Effector memory CD4-positive, alpha-beta T cell (primary cell): ENCODE results near the gene SCUBE1.
A peak's percentile ranks its signal among the peaks of the same experiment; 100 is the strongest.

ENCODE experiments used
- DNase-seq, 3 donors: peaks; one replicate each; pipeline ENCODE4 v3.0.0-alpha.2; 2020
- H3K27ac ChIP-seq: 2 replicates; pipeline ENCODE4 v1.7.0; 2013; ENCODE audit warnings: mild to moderate bottlenecking, low read length, moderate library complexity; ENCODE audit not compliant: insufficient read depth, poor library complexity, severe bottlenecking
- H3K27me3 ChIP-seq: replicated peaks from 2 replicates; pipeline ENCODE4 v1.7.0; 2013; ENCODE audit warnings: mild to moderate bottlenecking, low read length; ENCODE audit not compliant: insufficient read depth, control insufficient read depth, poor library complexity, severe bottlenecking
- H3K36me3 ChIP-seq: 2 replicates; pipeline ENCODE4 v1.7.0; 2013; ENCODE audit warnings: mild to moderate bottlenecking, low read length, moderate library complexity; ENCODE audit not compliant: control insufficient read depth, insufficient read depth
- H3K4me1 ChIP-seq: 2 replicates; pipeline ENCODE4 v1.7.0; 2013; ENCODE audit warnings: low read length, mild to moderate bottlenecking; ENCODE audit not compliant: control insufficient read depth, insufficient read depth, poor library complexity, severe bottlenecking
- H3K4me3 ChIP-seq: 2 replicates; pipeline ENCODE4 v1.7.0; 2013; ENCODE audit warnings: low read length, low read depth, mild to moderate bottlenecking; ENCODE audit not compliant: insufficient read depth, poor library complexity, severe bottlenecking
- H3K9me3 ChIP-seq: 2 replicates; pipeline ENCODE4 v1.7.0; 2013; ENCODE audit warnings: mild to moderate bottlenecking, low read length, moderate library complexity; ENCODE audit not compliant: control insufficient read depth

Gene SCUBE1

GRCh38 chr22:43263645-43264514, 79.3 kb downstream of the SCUBE1 start:
- peak overlapping the region; percentile 80 for H3K27ac ChIP-seq
- peak; percentile 64 to 79 (median 75) for DNase-seq

GRCh38 chr22:43262990-43263644, 80.1 kb downstream of the SCUBE1 start:
- Histone ChIP-seq H3K9me3 (no peaks in the 10 kb centered on the region), H3K4me1 (peaks cover 24% of the 10 kb centered on the region), H3K4me3 (peak overlapping the region; percentile 46), H3K36me3 (no peaks in the 10 kb centered on the region), H3K27me3 (no peaks in the 10 kb centered on the region), H3K27ac (peak overlapping the region; percentile 80)
- DNase-seq = peak; percentile 15 to 31 (median 26)

More at GRCh38 chr22:43263645-43264514, 79.3 kb downstream of the SCUBE1 start:
- peak overlapping the region; percentile 46 for H3K4me3 ChIP-seq
- H3K4me1 ChIP-seq = peaks cover 24% of the 10 kb centered on the region
- no peaks in the 10 kb centered on the region for H3K27me3 ChIP-seq
- H3K9me3 ChIP-seq = no peaks in the 10 kb centered on the region
- no peaks in the 10 kb centered on the region for H3K36me3 ChIP-seq

DNA sequence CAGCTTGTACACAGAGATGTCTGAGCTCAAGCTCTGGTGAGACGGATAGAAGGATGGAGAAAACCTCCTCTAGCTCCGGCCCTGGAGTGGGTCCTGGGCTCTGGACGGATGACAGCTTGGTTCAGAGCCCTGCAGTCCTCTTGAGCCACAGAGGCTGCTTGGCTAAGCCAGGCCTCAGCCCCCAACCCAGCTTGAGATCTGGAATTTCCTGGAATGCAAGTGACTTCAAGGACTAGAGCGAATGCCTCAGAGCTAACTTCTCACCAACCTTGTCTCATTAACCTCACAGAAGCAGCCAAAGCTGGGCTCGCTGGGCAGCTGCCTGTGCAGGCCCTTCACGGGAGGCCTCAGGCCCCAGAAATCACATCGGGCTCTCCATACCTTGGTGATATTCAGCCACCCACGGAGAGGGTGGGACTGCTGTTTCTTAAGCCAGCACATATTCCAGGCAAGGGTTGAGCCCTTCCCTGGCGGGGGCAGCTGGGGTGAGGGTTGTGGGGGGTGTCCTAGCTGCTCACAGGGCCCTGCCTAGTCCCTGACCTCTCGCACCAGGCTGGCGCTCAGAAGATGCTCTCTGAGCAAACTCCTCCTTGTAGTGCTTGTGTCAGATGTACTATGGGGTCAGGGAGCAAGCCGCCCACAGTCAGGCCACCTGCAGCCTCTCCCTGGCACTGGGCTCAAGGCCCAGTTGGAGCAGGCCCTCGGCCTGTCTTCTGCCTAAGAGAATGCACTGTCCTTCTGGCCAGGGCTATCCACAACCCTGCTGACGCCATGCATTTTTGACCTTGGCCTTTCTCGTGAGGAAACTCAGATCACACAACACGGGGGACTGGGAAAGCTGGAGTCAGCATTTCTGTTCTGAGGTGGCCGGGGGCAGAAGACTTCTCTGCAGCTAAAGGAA, 82.6 kb downstream of the SCUBE1 start:
- no peak overlapping the region for H3K4me3 ChIP-seq
- DNase-seq = no peak
- H3K27ac ChIP-seq = no peak overlapping the region
- no peaks in the 10 kb centered on the region for H3K27me3 ChIP-seq
- H3K9me3 ChIP-seq = no peaks in the 10 kb centered on the region
- no peaks in the 10 kb centered on the region for H3K36me3 ChIP-seq
- peaks cover 27% of the 10 kb centered on the region for H3K4me1 ChIP-seq

DNA sequence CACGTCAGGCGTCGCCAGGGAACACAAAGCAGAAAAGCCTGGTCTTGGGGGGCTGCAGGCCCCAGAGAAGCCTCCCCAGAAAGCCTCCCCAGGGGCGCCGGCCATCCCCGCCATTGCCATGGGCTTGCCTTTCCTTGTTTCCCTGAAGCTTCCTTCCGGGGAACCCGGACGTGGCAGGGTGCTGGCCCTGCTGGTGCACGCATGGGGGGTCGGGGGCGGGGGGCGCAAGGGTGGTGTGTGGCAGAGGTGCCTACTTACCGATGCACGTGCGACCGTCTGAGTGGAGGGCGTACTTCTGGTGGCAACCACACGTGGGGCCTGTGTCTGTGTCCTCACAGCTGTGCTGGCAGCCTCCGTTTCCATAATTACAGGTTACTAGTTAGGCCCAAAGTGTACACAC, 85.2 kb downstream of the SCUBE1 start:
- H3K4me1 ChIP-seq = peaks cover 7% of the 10 kb centered on the region
- H3K9me3 ChIP-seq = no peaks in the 10 kb centered on the region
- H3K4me3 ChIP-seq = no peak overlapping the region
- no peaks in the 10 kb centered on the region for H3K27me3 ChIP-seq
- H3K36me3 ChIP-seq = no peaks in the 10 kb centered on the region
- no peak overlapping the region for H3K27ac ChIP-seq
- no peak for DNase-seq

GRCh38 chr22:43257549-43257948, 85.6 kb downstream of the SCUBE1 start:
- Histone ChIP-seq H3K36me3 (no peaks in the 10 kb centered on the region), H3K27me3 (no peaks in the 10 kb centered on the region), H3K4me1 (peaks cover 3% of the 10 kb centered on the region), H3K9me3 (no peaks in the 10 kb centered on the region), H3K4me3 (no peak overlapping the region), H3K27ac (no peak overlapping the region)
- no peak for DNase-seq

- H3K27ac ChIP-seq = no peak overlapping the region
- no peak overlapping the region for H3K4me3 ChIP-seq
- no peaks in the 10 kb centered on the region for H3K9me3 ChIP-seq
- H3K27me3 ChIP-seq = no peaks in the 10 kb centered on the region
- H3K4me1 ChIP-seq = peaks cover 3% of the 10 kb centered on the region
- DNase-seq = no peak
- no peaks in the 10 kb centered on the region for H3K36me3 ChIP-seq
Observed at GRCh38 chr22:43256976-43257545, 86.1 kb downstream of the SCUBE1 start.

DNA sequence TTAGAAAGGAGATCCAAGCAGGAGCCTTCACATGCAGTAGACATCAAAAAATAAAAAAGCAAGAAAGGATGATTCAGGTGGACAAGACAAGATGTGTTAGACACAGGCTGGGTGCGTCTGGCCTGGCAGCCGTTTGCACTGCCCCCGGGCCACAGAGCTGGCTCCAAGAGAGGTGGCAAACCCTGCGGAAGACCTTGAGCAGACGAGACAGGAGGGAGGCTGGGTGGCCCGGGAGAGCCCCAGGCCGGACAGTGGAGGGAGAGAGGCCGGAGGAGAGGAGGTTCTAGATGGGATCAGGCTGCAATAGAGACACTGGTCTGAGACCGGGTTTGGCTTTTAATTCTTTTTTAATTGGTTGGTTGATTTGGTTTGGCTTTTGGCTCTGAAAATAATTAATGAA, 86.6 kb downstream of the SCUBE1 start:
- H3K36me3 ChIP-seq = no peaks in the 10 kb centered on the region
- no peak overlapping the region for H3K4me3 ChIP-seq
- H3K4me1 ChIP-seq = peaks cover 3% of the 10 kb centered on the region
- H3K27ac ChIP-seq = no peak overlapping the region
- no peaks in the 10 kb centered on the region for H3K27me3 ChIP-seq
- no peak for DNase-seq
- H3K9me3 ChIP-seq = no peaks in the 10 kb centered on the region

DNA sequence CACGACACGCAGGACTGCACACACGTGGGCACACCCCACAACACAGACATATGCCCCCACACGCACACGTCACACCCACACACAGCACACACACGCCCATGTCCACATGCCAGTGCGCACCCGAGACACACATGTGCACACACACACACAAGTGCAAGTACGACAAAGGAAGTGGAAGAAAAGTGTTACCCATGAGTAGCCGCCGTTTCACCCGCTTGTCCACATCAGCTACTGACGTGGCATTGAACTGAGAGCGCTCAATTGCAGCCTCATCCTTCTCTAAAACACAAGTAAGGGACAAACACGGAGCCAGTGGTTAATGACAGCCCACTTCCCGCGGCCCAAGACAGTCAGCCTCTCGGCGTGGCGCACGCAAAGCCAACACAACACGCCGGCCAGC, 87.9 kb downstream of the SCUBE1 start:
- H3K27ac ChIP-seq = no peak overlapping the region
- no peaks in the 10 kb centered on the region for H3K27me3 ChIP-seq
- no peak for DNase-seq
- peaks cover 3% of the 10 kb centered on the region for H3K4me1 ChIP-seq
- no peak overlapping the region for H3K4me3 ChIP-seq
- H3K36me3 ChIP-seq = no peaks in the 10 kb centered on the region
- H3K9me3 ChIP-seq = no peaks in the 10 kb centered on the region

DNA sequence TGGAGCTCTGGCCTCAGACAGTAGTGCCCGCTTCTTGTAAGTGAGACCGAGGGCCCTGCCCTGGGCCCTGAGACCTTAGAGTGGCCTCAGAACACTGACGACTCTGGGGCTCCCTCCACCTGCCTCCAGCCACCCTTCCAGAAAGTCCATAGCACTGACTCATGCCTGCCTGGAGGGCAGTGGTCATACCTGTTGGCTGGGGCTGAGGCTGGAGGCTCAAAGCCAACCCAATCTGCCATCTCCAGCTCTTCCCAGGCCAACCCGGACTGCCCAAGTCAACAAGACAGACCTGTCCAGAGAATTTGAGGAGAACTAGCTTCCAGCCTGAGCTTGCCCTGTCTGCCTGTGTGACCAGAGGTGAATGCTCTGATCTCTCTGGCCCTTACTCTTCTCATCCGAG, 89.3 kb downstream of the SCUBE1 start:
- Histone ChIP-seq H3K27ac (no peak overlapping the region), H3K4me1 (peaks cover 3% of the 10 kb centered on the region), H3K27me3 (no peaks in the 10 kb centered on the region), H3K9me3 (no peaks in the 10 kb centered on the region), H3K36me3 (no peaks in the 10 kb centered on the region), H3K4me3 (no peak overlapping the region)
- DNase-seq = no peak
